IMR-90 (cell line): ENCODE data around the gene LENEP. TPM values are rescaled to one million over a fixed set of nuclear protein-coding genes. Genes with fewer than 3 reads are reported as not detected.

Experiments
- ATAC-seq: fragments of 200-7000 bp; cut with Tn5 transposase; 2 replicates; pipeline ENCODE4 v1.9.1; 2020; ENCODE audit warnings: low read depth, mild to moderate bottlenecking, moderate library complexity
- BruUV-seq: library from RNA; stranded (reverse); fragments of 400-500 nt; replicated peaks from 2 replicates; lab custom pipeline; 2021; lab: Mats Ljungman, UMichigan
- CTCF ChIA-PET: fragments of 300-600 bp; formaldehyde crosslinking; extraction: SDS; loops from one replicate; lab custom pipeline; 2021; ENCODE audit warnings: antibody characterized with exemption; lab: Yijun Ruan, JAX
- POLR2A ChIA-PET: fragments of 300-600 bp; sonication (Branson Sonifier 250); formaldehyde crosslinking; loops from one replicate; lab custom pipeline; 2022; ENCODE audit warnings: antibody characterized with exemption; ENCODE audit not compliant: unreplicated experiment; lab: Charles Lee
- DNase-seq: peaks from one replicate; pipeline ENCODE4 v3.0.0; 2013
- H2AFZ ChIP-seq: replicated peaks from 2 replicates; pipeline ENCODE3; 2013; ENCODE audit warnings: low read length, mild to moderate bottlenecking; ENCODE audit not compliant: poor library complexity
- H2AK5ac ChIP-seq: 2 replicates; pipeline ENCODE4 v1.6.1; 2013; ENCODE audit warnings: low read depth, low read length, inconsistent platforms
- H2AK9ac ChIP-seq: replicated peaks from 2 replicates; pipeline ENCODE3; 2013; ENCODE audit warnings: mild to moderate bottlenecking, low read depth, low read length, moderate library complexity; ENCODE audit not compliant: poor library complexity
- H2BK120ac ChIP-seq: 2 replicates; pipeline ENCODE4 v1.6.1; 2013; ENCODE audit warnings: low read depth, low read length, inconsistent platforms
- H2BK15ac ChIP-seq: 3 replicates; pipeline ENCODE4 v1.6.1; 2013; ENCODE audit warnings: low read depth, low read length, inconsistent platforms
- H2BK20ac ChIP-seq: 2 replicates; pipeline ENCODE4 v1.6.1; 2013; ENCODE audit warnings: low read depth, mild to moderate bottlenecking, inconsistent platforms, low read length, moderate library complexity
- H2BK5ac ChIP-seq: 2 replicates; pipeline ENCODE4 v1.6.1; 2013; ENCODE audit warnings: mild to moderate bottlenecking, low read depth, low read length, inconsistent platforms; ENCODE audit not compliant: poor library complexity, severe bottlenecking
- H3K14ac ChIP-seq: replicated peaks from 2 replicates; pipeline ENCODE4 v1.6.1; 2013; ENCODE audit warnings: low read depth, low read length, inconsistent platforms
- H3K18ac ChIP-seq: 2 replicates; pipeline ENCODE4 v1.6.1; 2013; ENCODE audit warnings: low read depth, low read length, control low read depth
- H3K23ac ChIP-seq: 2 replicates; pipeline ENCODE4 v1.6.1; 2013; ENCODE audit warnings: low read depth, low read length, inconsistent platforms
- H3K27ac ChIP-seq: 2 replicates; pipeline ENCODE4 v1.5.1; 2013; ENCODE audit warnings: mild to moderate bottlenecking, control low read depth, low read length; ENCODE audit not compliant: insufficient read depth
- H3K27me3 ChIP-seq: 2 replicates; pipeline ENCODE4 v1.6.1; 2013; ENCODE audit warnings: low read length; ENCODE audit not compliant: control insufficient read depth, insufficient read depth
- H3K36me3 ChIP-seq: 2 replicates; pipeline ENCODE4 v1.6.1; 2013; ENCODE audit warnings: low read length, mixed read lengths; ENCODE audit not compliant: control insufficient read depth, insufficient read depth
- H3K4ac ChIP-seq: 2 replicates; pipeline ENCODE4 v1.6.1; 2013; ENCODE audit warnings: low read depth, low read length, inconsistent platforms
- H3K4me1 ChIP-seq: 2 replicates; pipeline ENCODE4 v1.6.1; 2013; ENCODE audit warnings: low read length, mixed read lengths; ENCODE audit not compliant: control insufficient read depth, insufficient read depth
- H3K4me2 ChIP-seq: 2 replicates; pipeline ENCODE4 v1.6.1; 2013; ENCODE audit warnings: low read depth, mild to moderate bottlenecking, control low read depth, low read length, moderate library complexity
- H3K4me3 ChIP-seq: 2 replicates; pipeline ENCODE4 v1.5.1; 2013; ENCODE audit warnings: low read depth, mild to moderate bottlenecking, control low read depth, low read length, moderate library complexity; ENCODE audit not compliant: insufficient read depth
- H3K56ac ChIP-seq: 2 replicates; pipeline ENCODE4 v1.6.1; 2013; ENCODE audit warnings: low read length, inconsistent platforms; ENCODE audit not compliant: insufficient read depth; ENCODE audit errors: extremely low read depth
- H3K79me1 ChIP-seq, 2 experiments: 2 replicates each; pipeline ENCODE4 v1.6.1; 2013; ENCODE audit warnings: low read length in 2 of 2, inconsistent platforms in 1 of 2, low read depth in 1 of 2
- H3K9ac ChIP-seq: 2 replicates; pipeline ENCODE4 v1.6.1; 2013; ENCODE audit warnings: low read depth, low read length, control low read depth
- H3K9me1 ChIP-seq: 2 replicates; pipeline ENCODE4 v1.6.1; 2013; ENCODE audit warnings: low read length, inconsistent platforms; ENCODE audit not compliant: insufficient read depth
- H3K9me3 ChIP-seq: 2 replicates; pipeline ENCODE4 v1.6.1; 2013; ENCODE audit warnings: low read length; ENCODE audit not compliant: control insufficient read depth, insufficient read depth
- H4K20me1 ChIP-seq: 2 replicates; pipeline ENCODE4 v1.6.1; 2013; ENCODE audit warnings: low read length, inconsistent platforms; ENCODE audit not compliant: insufficient read depth
- H4K5ac ChIP-seq: 2 replicates; pipeline ENCODE4 v1.6.1; 2013; ENCODE audit warnings: mild to moderate bottlenecking, low read depth, low read length, control low read depth
- H4K8ac ChIP-seq, 2 experiments: 2 replicates each; pipeline ENCODE4 v1.6.1; 2013; ENCODE audit warnings: low read depth in 2 of 2, low read length in 2 of 2, control low read depth in 1 of 2, inconsistent platforms in 1 of 2
- H4K91ac ChIP-seq: 2 replicates; pipeline ENCODE4 v1.6.1; 2013; ENCODE audit warnings: low read depth, low read length, inconsistent platforms; ENCODE audit not compliant: insufficient read depth
- BHLHE40 ChIP-seq: fragments of 150-350 bp; IDR thresholded peaks from 2 replicates; pipeline ENCODE4 v1.6.1; 2016; ENCODE audit warnings: mild to moderate bottlenecking, low read depth, low read length
- CEBPB ChIP-seq: IDR thresholded peaks from 2 replicates; pipeline ENCODE4 v1.6.1; 2012; ENCODE audit warnings: low read depth, low read length, improper control_type of control experiment
- CHD1 ChIP-seq: IDR thresholded peaks from 2 replicates; pipeline ENCODE4 v1.6.1; 2012; ENCODE audit warnings: low read depth, low read length, improper control_type of control experiment
- FOS ChIP-seq: fragments of 150-350 bp; IDR thresholded peaks from 2 replicates; pipeline ENCODE4 v1.6.1; 2016; ENCODE audit warnings: low read depth, low read length
- MAFK ChIP-seq: IDR thresholded peaks from 2 replicates; pipeline ENCODE4 v1.6.1; 2012; ENCODE audit warnings: low read depth, low read length, improper control_type of control experiment
- POLR2A ChIP-seq: IDR thresholded peaks from 2 replicates; pipeline ENCODE4 v1.6.1; 2012; ENCODE audit warnings: mild to moderate bottlenecking, low read depth, low read length
- RAD21 ChIP-seq: IDR thresholded peaks from 2 replicates; pipeline ENCODE4 v1.6.1; 2012; ENCODE audit warnings: low read length, improper control_type of control experiment
- RCOR1 ChIP-seq: IDR thresholded peaks from 2 replicates; pipeline ENCODE4 v1.6.1; 2012; ENCODE audit warnings: mild to moderate bottlenecking, low read length, improper control_type of control experiment; ENCODE audit not compliant: insufficient replicate concordance
- SMC3 ChIP-seq: fragments of 150-350 bp; IDR thresholded peaks from 2 replicates; pipeline ENCODE4 v1.6.1; 2016; ENCODE audit warnings: low read depth, mild to moderate bottlenecking, antibody characterized with exemption, low read length, moderate library complexity
- WGBS, 2 experiments: methylation state at CpG; one replicate each; pipeline versions ENCODE4 v1.1.5 to v1.1.7; 2013; ENCODE audit warnings: missing lambda C conversion rate in 2 of 2; ENCODE audit not compliant: insufficient read length in 1 of 2; ENCODE audit errors: extremely low coverage in 2 of 2; 5-methylcytosine and 5-hydroxymethylcytosine counted together
- dilution Hi-C: fragments of 300-500 bp; cut with HindIII; formaldehyde crosslinking; loops from one replicate; pipeline ENCODE4 v1.14.3; 2018; ENCODE audit warnings: low sequenced_read_pairs; ENCODE audit not compliant: unreplicated experiment
- in situ Hi-C: fragments of 300-500 bp; cut with MboI; formaldehyde crosslinking; loops from 3 replicates; pipeline ENCODE4 v1.14.3; 2019; ENCODE audit warnings: low sequenced_read_pairs, inconsistent platforms, mixed read lengths
- intact Hi-C: fragments of 100-400 bp; cut with micrococcal nuclease; formaldehyde crosslinking; loops from 2 replicates; pipeline ENCODE4 v1.10.0; 2022
- polyA plus RNA-seq, 3 experiments: library from polyadenylated mRNA; depleted of rRNA; stranded (reverse); fragments of >200 nt; gene quantifications; 2 replicates each; pipeline ENCODE4 v1.2.3, GENCODE V29; 2012; ENCODE audit warnings: low replicate concordance in 1 of 3
- total RNA-seq: library from RNA; depleted of rRNA; stranded (reverse); fragments of >200 nt; gene quantifications from 2 replicates; pipeline ENCODE4 v1.2.3, GENCODE V29; 2012
- TF ChIP-seq, protein P1 (sequence below): conservative IDR thresholded peaks from 2 replicates; pipeline ENCODE4 v1.5.1; 2012; ENCODE audit warnings: mild to moderate bottlenecking, low read depth, low read length, improper control_type of control experiment

Gene LENEP
- total and polyA plus RNA-seq, 2 of the 4 experiments (the other 2 are of a cell fraction): not detected

DNA sequence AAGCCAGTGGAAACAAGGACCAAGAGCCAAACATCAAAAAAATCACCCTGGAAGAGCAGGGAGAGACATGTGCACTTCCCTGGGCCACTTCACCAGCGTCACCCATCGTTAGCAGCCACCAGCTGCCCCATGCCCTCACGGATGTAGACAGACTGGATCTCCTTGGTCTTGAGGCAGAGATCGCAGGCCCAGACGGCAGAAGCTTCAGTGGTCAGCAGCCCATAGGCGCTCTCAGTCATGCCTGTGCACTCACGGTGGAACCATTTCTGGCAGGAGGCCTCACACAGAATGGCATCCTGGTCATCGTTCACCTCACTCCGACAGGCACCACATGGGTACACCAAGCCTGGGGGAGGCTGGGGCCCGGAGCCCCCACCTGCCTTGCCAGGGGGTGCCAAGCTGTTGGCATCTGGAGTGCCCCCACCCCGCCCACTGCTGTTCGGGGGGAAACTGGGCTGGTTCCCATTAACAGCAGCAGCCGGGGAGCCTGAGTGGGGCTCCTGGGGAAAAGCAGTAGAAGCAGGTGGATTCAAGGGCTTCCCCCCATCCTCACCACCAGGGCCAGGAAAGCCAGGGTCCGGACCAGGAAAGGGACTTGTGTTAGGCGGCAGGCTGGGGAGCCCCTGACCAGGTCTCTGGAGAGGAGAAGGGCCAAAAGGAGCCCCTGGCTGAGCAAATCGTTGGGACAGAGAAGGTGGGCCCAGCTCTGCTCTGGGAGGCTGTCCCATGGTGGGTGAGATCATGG lies 34.5 kb upstream of the LENEP start:
- H3K14ac ChIP-seq: no peak overlapping the region
- BruUV-seq: no TSS peak
- H2BK5ac ChIP-seq: no peak overlapping the region
- no peak overlapping the region for H4K8ac ChIP-seq
- no peak overlapping the region for H3K4me2 ChIP-seq
- H3K9me1 ChIP-seq: peaks cover 8% of the 10 kb centered on the region
- no peak overlapping the region for H4K5ac ChIP-seq
- H4K20me1 ChIP-seq: peaks cover 13% of the 10 kb centered on the region
- in situ Hi-C loops: loop anchor here (10.0 kb wide), 1 partner anchor 96 kb away; the partner anchor contains the start of gene ADAM15
- intact Hi-C loops: loop anchor here (5.0 kb wide), 1 partner anchor 103 kb away; the partner anchor contains the start of gene EFNA4
- TF ChIP-seq MAFK (no peak), SMC3 (no peak), RCOR1 (no peak), BHLHE40 (no peak), CEBPB (no peak), RAD21 (no peak), FOS (no peak), CHD1 (no peak), POLR2A (no peak)
- TF ChIP-seq, protein P1, sequence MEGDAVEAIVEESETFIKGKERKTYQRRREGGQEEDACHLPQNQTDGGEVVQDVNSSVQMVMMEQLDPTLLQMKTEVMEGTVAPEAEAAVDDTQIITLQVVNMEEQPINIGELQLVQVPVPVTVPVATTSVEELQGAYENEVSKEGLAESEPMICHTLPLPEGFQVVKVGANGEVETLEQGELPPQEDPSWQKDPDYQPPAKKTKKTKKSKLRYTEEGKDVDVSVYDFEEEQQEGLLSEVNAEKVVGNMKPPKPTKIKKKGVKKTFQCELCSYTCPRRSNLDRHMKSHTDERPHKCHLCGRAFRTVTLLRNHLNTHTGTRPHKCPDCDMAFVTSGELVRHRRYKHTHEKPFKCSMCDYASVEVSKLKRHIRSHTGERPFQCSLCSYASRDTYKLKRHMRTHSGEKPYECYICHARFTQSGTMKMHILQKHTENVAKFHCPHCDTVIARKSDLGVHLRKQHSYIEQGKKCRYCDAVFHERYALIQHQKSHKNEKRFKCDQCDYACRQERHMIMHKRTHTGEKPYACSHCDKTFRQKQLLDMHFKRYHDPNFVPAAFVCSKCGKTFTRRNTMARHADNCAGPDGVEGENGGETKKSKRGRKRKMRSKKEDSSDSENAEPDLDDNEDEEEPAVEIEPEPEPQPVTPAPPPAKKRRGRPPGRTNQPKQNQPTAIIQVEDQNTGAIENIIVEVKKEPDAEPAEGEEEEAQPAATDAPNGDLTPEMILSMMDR: no peak
- no peaks in the 10 kb centered on the region for H3K9me3 ChIP-seq
- no peak overlapping the region for H3K27ac ChIP-seq
- no peak overlapping the region for H2AK5ac ChIP-seq
- no peak overlapping the region for H3K23ac ChIP-seq
- H3K79me1 ChIP-seq: peaks cover 19 to 62% of the 10 kb centered on the region in 2 experiments; a peak in 3 of 4 replicates
- DNase-seq: no peak
- ChIA-PET POLR2A (no interaction called here), CTCF (no interaction called here)
- peaks cover 18% of the 10 kb centered on the region for H3K4me1 ChIP-seq
- peaks cover 25% of the 10 kb centered on the region for H3K36me3 ChIP-seq
- H3K56ac ChIP-seq: no peak overlapping the region
- H3K27me3 ChIP-seq: no peaks in the 10 kb centered on the region
- H2BK120ac ChIP-seq: no peak overlapping the region
- no peak overlapping the region for H2BK20ac ChIP-seq
- no peak overlapping the region for H2AFZ ChIP-seq
- H3K4me3 ChIP-seq: no peak overlapping the region
- 93% methylated on average over 5 of the region's 16 CpGs; no CpG with 5 or more reads in 1 of the 2 experiments for WGBS, 2 experiments
- H2BK15ac ChIP-seq: no peak overlapping the region
- no peak overlapping the region for H2AK9ac ChIP-seq
- H3K9ac ChIP-seq: no peak overlapping the region
- no peak for ATAC-seq
- no peak overlapping the region for H3K4ac ChIP-seq
- H4K91ac ChIP-seq: no peak overlapping the region
- dilution Hi-C loops: no loop called here
- no peak overlapping the region for H3K18ac ChIP-seq
